ENCODE measurements around the gene KLF3. TPM values are rescaled to one million over a fixed set of nuclear protein-coding genes. Genes with fewer than 3 reads are reported as not detected.
A peak's percentile ranks its signal among the peaks of the same experiment; 100 is the strongest.

KLF3 gene
- total and polyA plus RNA-seq, 2 experiments from 2014 or later: 15.0 to 16.5 TPM

DNA sequence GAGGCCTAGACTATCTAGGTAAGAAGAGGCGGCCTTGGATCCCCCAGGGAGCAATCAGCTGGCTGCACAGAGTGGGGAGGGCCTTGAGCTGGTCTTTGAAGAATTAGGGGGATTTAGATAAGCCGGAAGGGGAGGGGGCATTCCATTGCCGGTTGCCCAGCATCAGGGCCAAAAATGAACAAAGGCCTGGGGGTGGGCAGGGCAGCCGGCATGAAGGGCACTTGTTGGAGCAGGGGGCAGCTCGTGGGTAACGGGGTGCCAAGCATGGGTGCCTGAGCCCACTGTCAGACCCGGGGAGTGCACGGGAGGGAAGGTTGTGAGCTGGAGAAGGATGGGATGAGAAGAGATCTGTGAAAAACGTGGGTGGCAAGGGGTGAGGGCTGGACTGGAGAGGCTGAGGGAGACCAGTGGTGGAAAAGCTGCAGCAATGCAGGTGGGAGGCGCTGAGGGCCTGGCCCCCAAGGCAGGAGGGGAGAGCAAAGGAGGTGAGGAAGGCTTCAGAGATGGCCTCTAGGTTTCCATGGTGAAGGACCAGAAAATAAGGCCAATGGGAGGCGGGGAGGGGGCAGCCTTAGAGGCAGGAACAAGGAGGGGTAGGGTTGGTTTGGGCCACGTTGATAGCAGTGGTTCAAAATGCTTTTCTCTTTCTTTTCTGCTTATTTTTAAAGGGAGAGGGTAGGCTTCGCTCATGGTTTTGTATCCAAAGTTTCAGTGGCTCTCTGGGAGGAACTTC is 8.6 kb downstream of the KLF3 start:
- Histone ChIP-seq H2AFZ (no peak overlapping the region), H3K27ac (ENCODE audit: low read depth) (no peak overlapping the region), H3K4me2 (peak overlapping the region; percentile 64), H3K4me1 (ENCODE audit: insufficient read depth) (peaks cover 72% of the 10 kb centered on the region), H3K4me3 (no peak overlapping the region; the same call in 1 of the 2 replicates), H3K79me2 (replicated peaks; ENCODE audit: insufficient read depth) (peaks cover 98% of the 10 kb centered on the region), H4K20me1 (replicated peaks; ENCODE audit: insufficient read depth) (no peaks in the 10 kb centered on the region; the same call in 1 of the 2 replicates), H3K36me3 (ENCODE audit: insufficient read depth) (no peaks in the 10 kb centered on the region), H3F3A (replicated peaks; ENCODE audit: low read depth) (no peaks in the 10 kb centered on the region), H3K9me2 (ENCODE audit: insufficient read depth) (no peaks in the 10 kb centered on the region), H3K27me3 (ENCODE audit: insufficient read depth) (no peaks in the 10 kb centered on the region)
- Mint-ChIP-seq H3K4me3 (peak overlapping the region; percentile 47; the same call in 2 of the 3 replicates), H3K27ac (peak overlapping the region; percentile 83), H3K4me1 (peaks cover 82% of the 10 kb centered on the region), H3K27me3 (ENCODE audit: insufficient read depth, low read depth, poor library complexity) (peaks cover 14% of the 10 kb centered on the region), H3K9me3 (no peaks in the 10 kb centered on the region), H3K36me3 (ENCODE audit: low read depth) (peaks cover 6% of the 10 kb centered on the region)
- ATAC-seq: no peak
- TF ChIP-seq, protein P1, sequence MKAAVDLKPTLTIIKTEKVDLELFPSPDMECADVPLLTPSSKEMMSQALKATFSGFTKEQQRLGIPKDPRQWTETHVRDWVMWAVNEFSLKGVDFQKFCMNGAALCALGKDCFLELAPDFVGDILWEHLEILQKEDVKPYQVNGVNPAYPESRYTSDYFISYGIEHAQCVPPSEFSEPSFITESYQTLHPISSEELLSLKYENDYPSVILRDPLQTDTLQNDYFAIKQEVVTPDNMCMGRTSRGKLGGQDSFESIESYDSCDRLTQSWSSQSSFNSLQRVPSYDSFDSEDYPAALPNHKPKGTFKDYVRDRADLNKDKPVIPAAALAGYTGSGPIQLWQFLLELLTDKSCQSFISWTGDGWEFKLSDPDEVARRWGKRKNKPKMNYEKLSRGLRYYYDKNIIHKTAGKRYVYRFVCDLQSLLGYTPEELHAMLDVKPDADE (IDR thresholded peaks at IDR 0.05): no peak
- TF ChIP-seq EZH2phosphoT487 (IDR thresholded peaks at IDR 0.05; ENCODE audit: unreplicated experiment) (no peak), STAT1 (IDR thresholded peaks at IDR 0.05; ENCODE audit: unreplicated experiment) (no peak), POLR2AphosphoS5 (IDR thresholded peaks at IDR 0.05; ENCODE audit: low read depth) (no peak), JUNB (IDR thresholded peaks at IDR 0.05; ENCODE audit: unreplicated experiment) (no peak), ZNF331 (CRISPR knock-in tag; IDR thresholded peaks at IDR 0.05; ENCODE audit: low read depth) (no peak), CREB1 (CRISPR knock-in tag; IDR thresholded peaks at IDR 0.05; ENCODE audit: low read depth) (no peak), NANOG (IDR thresholded peaks at IDR 0.05; ENCODE audit: borderline replicate concordance) (no peak), EZH2 (IDR thresholded peaks at IDR 0.05; ENCODE audit: low read depth, unreplicated experiment) (no peak), ZNF114 (CRISPR knock-in tag; IDR thresholded peaks at IDR 0.05) (no peak)
- TF ChIP-seq, protein P2, sequence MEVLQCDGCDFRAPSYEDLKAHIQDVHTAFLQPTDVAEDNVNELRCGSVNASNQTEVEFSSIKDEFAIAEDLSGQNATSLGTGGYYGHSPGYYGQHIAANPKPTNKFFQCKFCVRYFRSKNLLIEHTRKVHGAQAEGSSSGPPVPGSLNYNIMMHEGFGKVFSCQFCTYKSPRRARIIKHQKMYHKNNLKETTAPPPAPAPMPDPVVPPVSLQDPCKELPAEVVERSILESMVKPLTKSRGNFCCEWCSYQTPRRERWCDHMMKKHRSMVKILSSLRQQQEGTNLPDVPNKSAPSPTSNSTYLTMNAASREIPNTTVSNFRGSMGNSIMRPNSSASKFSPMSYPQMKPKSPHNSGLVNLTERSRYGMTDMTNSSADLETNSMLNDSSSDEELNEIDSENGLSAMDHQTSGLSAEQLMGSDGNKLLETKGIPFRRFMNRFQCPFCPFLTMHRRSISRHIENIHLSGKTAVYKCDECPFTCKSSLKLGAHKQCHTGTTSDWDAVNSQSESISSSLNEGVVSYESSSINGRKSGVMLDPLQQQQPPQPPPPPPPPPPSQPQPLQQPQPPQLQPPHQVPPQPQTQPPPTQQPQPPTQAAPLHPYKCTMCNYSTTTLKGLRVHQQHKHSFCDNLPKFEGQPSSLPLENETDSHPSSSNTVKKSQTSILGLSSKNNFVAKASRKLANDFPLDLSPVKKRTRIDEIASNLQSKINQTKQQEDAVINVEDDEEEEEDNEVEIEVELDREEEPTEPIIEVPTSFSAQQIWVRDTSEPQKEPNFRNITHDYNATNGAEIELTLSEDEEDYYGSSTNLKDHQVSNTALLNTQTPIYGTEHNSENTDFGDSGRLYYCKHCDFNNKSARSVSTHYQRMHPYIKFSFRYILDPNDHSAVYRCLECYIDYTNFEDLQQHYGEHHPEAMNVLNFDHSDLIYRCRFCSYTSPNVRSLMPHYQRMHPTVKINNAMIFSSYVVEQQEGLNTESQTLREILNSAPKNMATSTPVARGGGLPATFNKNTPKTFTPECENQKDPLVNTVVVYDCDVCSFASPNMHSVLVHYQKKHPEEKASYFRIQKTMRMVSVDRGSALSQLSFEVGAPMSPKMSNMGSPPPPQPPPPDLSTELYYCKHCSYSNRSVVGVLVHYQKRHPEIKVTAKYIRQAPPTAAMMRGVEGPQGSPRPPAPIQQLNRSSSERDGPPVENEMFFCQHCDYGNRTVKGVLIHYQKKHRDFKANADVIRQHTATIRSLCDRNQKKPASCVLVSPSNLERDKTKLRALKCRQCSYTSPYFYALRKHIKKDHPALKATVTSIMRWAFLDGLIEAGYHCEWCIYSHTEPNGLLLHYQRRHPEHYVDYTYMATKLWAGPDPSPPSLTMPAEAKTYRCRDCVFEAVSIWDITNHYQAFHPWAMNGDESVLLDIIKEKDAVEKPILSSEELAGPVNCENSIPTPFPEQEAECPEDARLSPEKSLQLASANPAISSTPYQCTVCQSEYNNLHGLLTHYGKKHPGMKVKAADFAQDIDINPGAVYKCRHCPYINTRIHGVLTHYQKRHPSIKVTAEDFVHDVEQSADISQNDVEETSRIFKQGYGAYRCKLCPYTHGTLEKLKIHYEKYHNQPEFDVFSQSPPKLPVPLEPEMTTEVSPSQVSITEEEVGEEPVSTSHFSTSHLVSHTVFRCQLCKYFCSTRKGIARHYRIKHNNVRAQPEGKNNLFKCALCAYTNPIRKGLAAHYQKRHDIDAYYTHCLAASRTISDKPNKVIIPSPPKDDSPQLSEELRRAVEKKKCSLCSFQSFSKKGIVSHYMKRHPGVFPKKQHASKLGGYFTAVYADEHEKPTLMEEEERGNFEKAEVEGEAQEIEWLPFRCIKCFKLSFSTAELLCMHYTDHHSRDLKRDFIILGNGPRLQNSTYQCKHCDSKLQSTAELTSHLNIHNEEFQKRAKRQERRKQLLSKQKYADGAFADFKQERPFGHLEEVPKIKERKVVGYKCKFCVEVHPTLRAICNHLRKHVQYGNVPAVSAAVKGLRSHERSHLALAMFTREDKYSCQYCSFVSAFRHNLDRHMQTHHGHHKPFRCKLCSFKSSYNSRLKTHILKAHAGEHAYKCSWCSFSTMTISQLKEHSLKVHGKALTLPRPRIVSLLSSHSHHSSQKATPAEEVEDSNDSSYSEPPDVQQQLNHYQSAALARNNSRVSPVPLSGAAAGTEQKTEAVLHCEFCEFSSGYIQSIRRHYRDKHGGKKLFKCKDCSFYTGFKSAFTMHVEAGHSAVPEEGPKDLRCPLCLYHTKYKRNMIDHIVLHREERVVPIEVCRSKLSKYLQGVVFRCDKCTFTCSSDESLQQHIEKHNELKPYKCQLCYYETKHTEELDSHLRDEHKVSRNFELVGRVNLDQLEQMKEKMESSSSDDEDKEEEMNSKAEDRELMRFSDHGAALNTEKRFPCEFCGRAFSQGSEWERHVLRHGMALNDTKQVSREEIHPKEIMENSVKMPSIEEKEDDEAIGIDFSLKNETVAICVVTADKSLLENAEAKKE (CRISPR knock-in tag; IDR thresholded peaks at IDR 0.05): no peak
- TF ChIP-seq, protein P3, sequence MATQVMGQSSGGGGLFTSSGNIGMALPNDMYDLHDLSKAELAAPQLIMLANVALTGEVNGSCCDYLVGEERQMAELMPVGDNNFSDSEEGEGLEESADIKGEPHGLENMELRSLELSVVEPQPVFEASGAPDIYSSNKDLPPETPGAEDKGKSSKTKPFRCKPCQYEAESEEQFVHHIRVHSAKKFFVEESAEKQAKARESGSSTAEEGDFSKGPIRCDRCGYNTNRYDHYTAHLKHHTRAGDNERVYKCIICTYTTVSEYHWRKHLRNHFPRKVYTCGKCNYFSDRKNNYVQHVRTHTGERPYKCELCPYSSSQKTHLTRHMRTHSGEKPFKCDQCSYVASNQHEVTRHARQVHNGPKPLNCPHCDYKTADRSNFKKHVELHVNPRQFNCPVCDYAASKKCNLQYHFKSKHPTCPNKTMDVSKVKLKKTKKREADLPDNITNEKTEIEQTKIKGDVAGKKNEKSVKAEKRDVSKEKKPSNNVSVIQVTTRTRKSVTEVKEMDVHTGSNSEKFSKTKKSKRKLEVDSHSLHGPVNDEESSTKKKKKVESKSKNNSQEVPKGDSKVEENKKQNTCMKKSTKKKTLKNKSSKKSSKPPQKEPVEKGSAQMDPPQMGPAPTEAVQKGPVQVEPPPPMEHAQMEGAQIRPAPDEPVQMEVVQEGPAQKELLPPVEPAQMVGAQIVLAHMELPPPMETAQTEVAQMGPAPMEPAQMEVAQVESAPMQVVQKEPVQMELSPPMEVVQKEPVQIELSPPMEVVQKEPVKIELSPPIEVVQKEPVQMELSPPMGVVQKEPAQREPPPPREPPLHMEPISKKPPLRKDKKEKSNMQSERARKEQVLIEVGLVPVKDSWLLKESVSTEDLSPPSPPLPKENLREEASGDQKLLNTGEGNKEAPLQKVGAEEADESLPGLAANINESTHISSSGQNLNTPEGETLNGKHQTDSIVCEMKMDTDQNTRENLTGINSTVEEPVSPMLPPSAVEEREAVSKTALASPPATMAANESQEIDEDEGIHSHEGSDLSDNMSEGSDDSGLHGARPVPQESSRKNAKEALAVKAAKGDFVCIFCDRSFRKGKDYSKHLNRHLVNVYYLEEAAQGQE (IDR thresholded peaks at IDR 0.05; ENCODE audit: unreplicated experiment): no peak
- TF ChIP-seq, protein P4, sequence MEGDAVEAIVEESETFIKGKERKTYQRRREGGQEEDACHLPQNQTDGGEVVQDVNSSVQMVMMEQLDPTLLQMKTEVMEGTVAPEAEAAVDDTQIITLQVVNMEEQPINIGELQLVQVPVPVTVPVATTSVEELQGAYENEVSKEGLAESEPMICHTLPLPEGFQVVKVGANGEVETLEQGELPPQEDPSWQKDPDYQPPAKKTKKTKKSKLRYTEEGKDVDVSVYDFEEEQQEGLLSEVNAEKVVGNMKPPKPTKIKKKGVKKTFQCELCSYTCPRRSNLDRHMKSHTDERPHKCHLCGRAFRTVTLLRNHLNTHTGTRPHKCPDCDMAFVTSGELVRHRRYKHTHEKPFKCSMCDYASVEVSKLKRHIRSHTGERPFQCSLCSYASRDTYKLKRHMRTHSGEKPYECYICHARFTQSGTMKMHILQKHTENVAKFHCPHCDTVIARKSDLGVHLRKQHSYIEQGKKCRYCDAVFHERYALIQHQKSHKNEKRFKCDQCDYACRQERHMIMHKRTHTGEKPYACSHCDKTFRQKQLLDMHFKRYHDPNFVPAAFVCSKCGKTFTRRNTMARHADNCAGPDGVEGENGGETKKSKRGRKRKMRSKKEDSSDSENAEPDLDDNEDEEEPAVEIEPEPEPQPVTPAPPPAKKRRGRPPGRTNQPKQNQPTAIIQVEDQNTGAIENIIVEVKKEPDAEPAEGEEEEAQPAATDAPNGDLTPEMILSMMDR (conservative IDR thresholded peaks at IDR 0.05; ENCODE audit: low read depth in 2 of 2): no peak
- no peak for DNase-seq (ENCODE audit: low spot score)
